AG09309 (cell line): ENCODE data around the gene SMG1.

Experiments used
- DNase-seq: peaks from one replicate; pipeline ENCODE4 v3.0.0-alpha.2; 2010; ENCODE audit warnings: low read depth
- H3K4me3 ChIP-seq: 2 replicates; pipeline ENCODE4 v1.5.1; 2011; ENCODE audit warnings: mild to moderate bottlenecking, low read depth, low read length, moderate library complexity; ENCODE audit not compliant: control insufficient read depth
- TF ChIP-seq, protein P1 (sequence below): IDR thresholded peaks from 2 replicates; pipeline ENCODE4 v1.5.1; 2011; ENCODE audit warnings: mild to moderate bottlenecking, low read depth, low read length, inconsistent platforms; ENCODE audit not compliant: insufficient read depth, control insufficient read depth; ENCODE audit errors: missing control alignments

SMG1 gene

DNA sequence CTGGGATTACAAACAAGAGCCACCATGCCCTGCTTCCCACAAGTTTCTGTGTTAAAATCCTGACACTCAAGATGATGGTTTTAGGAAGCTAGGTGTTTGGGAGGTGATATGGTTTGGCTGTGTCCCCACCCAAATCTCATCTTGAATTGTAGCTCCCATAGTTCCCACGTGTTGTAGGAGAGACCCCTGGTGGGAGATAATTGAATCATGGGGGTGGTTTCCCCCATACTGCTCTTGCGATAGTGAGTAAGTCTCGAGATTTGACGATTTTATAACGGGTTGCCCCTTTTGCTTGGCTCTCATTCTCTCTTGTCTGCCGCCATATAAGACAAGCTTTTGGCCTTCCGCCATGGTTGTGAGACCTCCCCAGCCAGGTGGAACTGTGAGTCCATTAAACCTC, 17.2 kb upstream of the SMG1 start:
- no peak for DNase-seq
- TF ChIP-seq, protein P1, sequence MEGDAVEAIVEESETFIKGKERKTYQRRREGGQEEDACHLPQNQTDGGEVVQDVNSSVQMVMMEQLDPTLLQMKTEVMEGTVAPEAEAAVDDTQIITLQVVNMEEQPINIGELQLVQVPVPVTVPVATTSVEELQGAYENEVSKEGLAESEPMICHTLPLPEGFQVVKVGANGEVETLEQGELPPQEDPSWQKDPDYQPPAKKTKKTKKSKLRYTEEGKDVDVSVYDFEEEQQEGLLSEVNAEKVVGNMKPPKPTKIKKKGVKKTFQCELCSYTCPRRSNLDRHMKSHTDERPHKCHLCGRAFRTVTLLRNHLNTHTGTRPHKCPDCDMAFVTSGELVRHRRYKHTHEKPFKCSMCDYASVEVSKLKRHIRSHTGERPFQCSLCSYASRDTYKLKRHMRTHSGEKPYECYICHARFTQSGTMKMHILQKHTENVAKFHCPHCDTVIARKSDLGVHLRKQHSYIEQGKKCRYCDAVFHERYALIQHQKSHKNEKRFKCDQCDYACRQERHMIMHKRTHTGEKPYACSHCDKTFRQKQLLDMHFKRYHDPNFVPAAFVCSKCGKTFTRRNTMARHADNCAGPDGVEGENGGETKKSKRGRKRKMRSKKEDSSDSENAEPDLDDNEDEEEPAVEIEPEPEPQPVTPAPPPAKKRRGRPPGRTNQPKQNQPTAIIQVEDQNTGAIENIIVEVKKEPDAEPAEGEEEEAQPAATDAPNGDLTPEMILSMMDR, result no peak
- H3K4me3 ChIP-seq, result no peak overlapping the region

DNA sequence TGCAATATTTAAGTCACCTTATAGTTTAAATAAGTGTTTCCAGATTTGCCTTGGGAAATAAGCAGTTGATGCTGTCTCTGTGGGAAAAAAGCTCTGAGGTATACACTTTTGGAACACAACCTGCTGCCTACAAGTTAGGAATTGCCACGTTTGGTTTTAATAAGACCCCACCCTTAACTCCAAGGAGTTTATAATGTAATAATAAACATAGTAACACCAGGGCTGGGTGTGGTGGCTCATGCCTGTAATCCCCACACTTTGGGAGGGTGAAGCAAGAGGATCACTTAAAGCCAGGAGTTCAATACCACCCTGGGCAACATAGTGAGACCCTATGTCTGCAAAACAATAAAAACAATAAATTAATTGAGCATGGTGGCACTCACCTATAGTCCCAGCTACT, 15.9 kb upstream of the SMG1 start:
- no peak overlapping the region for H3K4me3 ChIP-seq
- no peak for DNase-seq
- TF ChIP-seq, protein P1, result no peak

DNA sequence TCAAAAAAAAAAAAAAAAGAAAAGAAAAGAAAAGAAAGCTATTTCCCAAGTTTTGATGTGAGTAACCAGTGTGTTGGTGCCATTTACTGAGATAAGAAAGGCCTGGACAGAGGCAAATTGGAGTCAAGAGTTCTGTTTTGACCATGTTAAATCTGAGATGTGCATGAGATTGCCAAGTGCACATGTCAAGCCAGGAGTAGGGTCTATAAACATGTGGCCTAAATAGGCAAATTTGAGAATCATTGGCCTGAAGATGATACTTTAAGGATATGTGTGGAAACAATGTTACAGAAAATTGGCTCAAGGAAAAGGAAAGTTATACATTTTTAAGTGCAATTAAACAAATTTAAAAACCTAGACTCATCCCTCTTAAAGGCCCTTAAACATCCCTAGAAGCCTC, 15.3 kb upstream of the SMG1 start:
- H3K4me3 ChIP-seq, result no peak overlapping the region
- DNase-seq, result no peak
- TF ChIP-seq, protein P1, result no peak

DNA sequence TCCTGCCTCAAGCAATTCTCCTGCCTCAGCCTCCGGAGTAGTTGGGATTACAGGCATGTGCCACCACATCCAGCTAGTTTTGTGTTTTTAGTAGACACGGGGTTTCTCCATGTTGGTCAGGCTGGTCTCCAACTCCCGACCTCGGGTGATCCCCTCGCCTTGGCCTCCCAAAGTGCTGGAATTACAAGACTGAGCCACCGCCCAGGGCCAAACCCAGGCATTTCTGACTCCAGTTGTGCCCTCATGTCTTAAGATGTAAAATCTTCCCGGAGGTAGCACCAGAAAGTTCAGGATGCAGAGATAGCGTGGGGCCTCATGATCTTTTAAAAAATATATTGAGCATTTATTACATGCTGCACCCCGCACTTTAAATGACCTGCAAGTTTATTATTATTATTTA, 12.8 kb upstream of the SMG1 start:
- TF ChIP-seq, protein P1, result no peak
- no peak overlapping the region for H3K4me3 ChIP-seq
- no peak for DNase-seq

DNA sequence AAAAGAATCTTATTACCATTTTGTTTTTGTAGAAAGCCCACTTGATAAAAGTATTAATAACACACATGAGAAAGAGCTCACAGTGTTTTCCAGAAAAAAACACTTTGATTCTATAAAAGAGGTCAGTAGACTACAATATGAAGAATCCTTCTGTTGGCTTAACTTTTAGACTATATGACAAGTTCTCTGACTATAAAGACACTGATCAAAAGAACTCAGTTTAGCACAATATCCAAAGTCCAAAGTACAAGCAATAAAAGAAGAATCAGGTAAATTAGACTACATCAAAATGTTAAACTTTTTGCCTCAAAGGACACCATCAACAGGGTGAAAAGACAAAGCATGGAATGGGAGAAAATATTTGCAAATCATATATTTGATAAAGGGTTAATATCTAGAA, 11.2 kb upstream of the SMG1 start:
- no peak overlapping the region for H3K4me3 ChIP-seq
- TF ChIP-seq, protein P1, result no peak
- DNase-seq, result no peak

DNA sequence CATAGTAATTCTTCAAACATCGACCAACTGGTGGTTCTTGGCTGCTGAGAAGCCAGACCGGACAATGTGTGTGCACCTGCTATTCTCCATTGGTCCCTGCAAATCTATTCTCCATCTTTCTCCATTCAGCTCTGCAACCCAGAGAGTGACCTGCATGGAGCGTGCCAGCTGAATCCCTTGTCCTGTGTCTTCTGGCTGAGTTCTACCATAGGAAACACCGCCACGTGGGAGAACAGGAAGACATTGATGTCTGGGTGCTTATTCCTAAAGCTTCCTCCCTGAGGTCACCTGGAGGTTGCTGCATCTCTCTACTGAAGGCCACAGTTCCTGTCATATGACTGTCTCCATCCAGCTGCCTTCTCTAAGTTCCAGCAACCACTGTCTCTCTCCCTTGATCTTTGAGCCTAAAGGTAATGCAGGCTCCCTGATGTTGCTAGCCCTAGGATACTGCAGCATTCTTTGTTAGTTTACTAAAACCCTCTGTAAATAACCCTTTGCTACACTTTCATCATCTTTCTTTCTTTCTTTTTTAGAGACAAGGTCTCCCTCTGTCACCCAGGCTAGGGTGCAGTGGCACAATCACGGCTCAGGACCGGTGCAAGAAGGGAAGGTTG, 10.6 kb upstream of the SMG1 start:
- DNase-seq, result no peak
- no peak overlapping the region for H3K4me3 ChIP-seq
- TF ChIP-seq, protein P1, result no peak

DNA sequence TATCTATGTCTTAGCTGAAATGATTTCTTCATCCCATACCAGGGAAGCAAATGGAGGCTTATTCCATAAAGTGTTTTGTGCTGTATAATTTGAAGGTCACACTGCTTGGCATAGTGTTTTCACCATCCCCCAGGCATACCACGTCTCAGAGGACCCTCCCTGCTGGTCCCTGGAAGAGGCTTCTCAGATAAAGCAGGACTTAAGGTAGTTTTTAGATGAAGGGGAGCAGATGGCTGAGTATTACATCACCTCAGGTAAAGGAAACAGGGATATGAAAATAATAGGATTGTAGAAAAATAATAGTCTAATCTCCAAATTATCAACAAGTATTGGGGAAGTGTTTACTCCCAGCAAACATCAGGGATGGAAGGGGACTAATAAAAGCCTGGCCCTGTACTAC, 7.3 kb upstream of the SMG1 start:
- TF ChIP-seq, protein P1, result no peak
- DNase-seq, result no peak

More for the DNA sequence above, 7.3 kb upstream of the SMG1 start:
- H3K4me3 ChIP-seq, result no peak overlapping the region
